Neuronal stem cell (in vitro differentiated cells): ENCODE data around the gene RPS15A.
"Not testable (repeated sequence)": the region's sequence is repeated elsewhere in the genome, so short reads cannot be mapped to it uniquely, and the experiment has no call there.

Source experiments
- DNase-seq: peaks from one replicate; pipeline ENCODE4 v3.0.0-alpha.2; 2013; ENCODE audit warnings: low spot score
- H2AFZ ChIP-seq: one replicate; pipeline ENCODE4 v1.6.1; 2013; ENCODE audit warnings: mild to moderate bottlenecking, low read length, inconsistent platforms
- H2AK5ac ChIP-seq: 2 replicates; pipeline ENCODE4 v1.6.1; 2013; ENCODE audit warnings: low read depth, mild to moderate bottlenecking, inconsistent platforms, low read length, moderate library complexity, mixed read lengths
- H2BK120ac ChIP-seq: 2 replicates; pipeline ENCODE4 v1.6.1; 2013; ENCODE audit warnings: low read depth, mild to moderate bottlenecking, inconsistent platforms, low read length, moderate library complexity, mixed read lengths
- H2BK12ac ChIP-seq: one replicate; pipeline ENCODE4 v1.6.1; 2013; ENCODE audit warnings: low read length, inconsistent platforms
- H2BK15ac ChIP-seq: 2 replicates; pipeline ENCODE4 v1.6.1; 2013; ENCODE audit warnings: mild to moderate bottlenecking, low read length, inconsistent platforms, mixed read lengths
- H2BK5ac ChIP-seq: one replicate; pipeline ENCODE4 v1.6.1; 2013; ENCODE audit warnings: inconsistent platforms, mild to moderate bottlenecking, low read length, moderate library complexity
- H3K14ac ChIP-seq: one replicate; pipeline ENCODE4 v1.6.1; 2013; ENCODE audit warnings: low read length, inconsistent platforms
- H3K18ac ChIP-seq: 2 replicates; pipeline ENCODE4 v1.6.1; 2013; ENCODE audit warnings: low read length, inconsistent platforms
- H3K23ac ChIP-seq: 2 replicates; pipeline ENCODE4 v1.6.1; 2013; ENCODE audit warnings: low read depth, mild to moderate bottlenecking, mixed read lengths, low read length, inconsistent platforms; ENCODE audit not compliant: poor library complexity
- H3K27ac ChIP-seq: replicated peaks from 3 replicates; pipeline ENCODE4 v1.5.1; 2013; ENCODE audit warnings: low read length, inconsistent platforms
- H3K27me3 ChIP-seq, 3 experiments: 2 replicates each; pipeline ENCODE4 v1.6.1; 2013; ENCODE audit warnings: low read length in 3 of 3, mild to moderate bottlenecking in 2 of 3, inconsistent platforms in 1 of 3, low read depth in 1 of 3, mixed read lengths in 1 of 3, moderate library complexity in 1 of 3; ENCODE audit not compliant: control insufficient read depth in 3 of 3, insufficient read depth in 3 of 3
- H3K36me3 ChIP-seq, 2 donors: replicated peaks in 1 of 2; 2 replicates each; pipeline ENCODE4 v1.6.1; 2013; ENCODE audit warnings: low read length in 2 of 2; ENCODE audit not compliant: control insufficient read depth in 2 of 2, insufficient read depth in 2 of 2
- H3K4ac ChIP-seq: 2 replicates; pipeline ENCODE4 v1.6.1; 2013; ENCODE audit warnings: inconsistent platforms, mild to moderate bottlenecking, low read length, moderate library complexity
- H3K4me1 ChIP-seq, 2 donors: 1 replicate in 1 of 2; 2 replicates in 1 of 2; pipeline ENCODE4 v1.6.1; 2013; ENCODE audit warnings: low read length in 2 of 2, low read depth in 1 of 2; ENCODE audit not compliant: control insufficient read depth in 2 of 2, insufficient read depth in 1 of 2
- H3K4me2 ChIP-seq: one replicate; pipeline ENCODE4 v1.6.1; 2013; ENCODE audit warnings: mild to moderate bottlenecking, low read length, inconsistent platforms; ENCODE audit not compliant: insufficient read depth, poor library complexity, severe bottlenecking
- H3K4me3 ChIP-seq, 2 donors: 2 replicates each; pipeline ENCODE4 v1.5.1; 2013; ENCODE audit warnings: low read length in 2 of 2, mild to moderate bottlenecking in 2 of 2, inconsistent platforms in 1 of 2, moderate library complexity in 1 of 2
- H3K79me1 ChIP-seq: one replicate; pipeline ENCODE4 v1.6.1; 2013; ENCODE audit warnings: low read depth, mild to moderate bottlenecking, inconsistent platforms, low read length, moderate library complexity
- H3K9ac ChIP-seq: one replicate; pipeline ENCODE4 v1.6.1; 2013; ENCODE audit warnings: mild to moderate bottlenecking, low read depth, low read length, inconsistent platforms; ENCODE audit not compliant: poor library complexity
- H3K9me3 ChIP-seq, 2 donors: replicated peaks in 1 of 2; 2 replicates each; pipeline versions ENCODE3 to v1.6.1; 2013; ENCODE audit warnings: low read length in 2 of 2, mild to moderate bottlenecking in 2 of 2, inconsistent platforms in 1 of 2, low read depth in 1 of 2, mixed read lengths in 1 of 2, moderate library complexity in 1 of 2; ENCODE audit not compliant: control insufficient read depth in 2 of 2, insufficient read depth in 1 of 2
- H4K8ac ChIP-seq: one replicate; pipeline ENCODE4 v1.6.1; 2013; ENCODE audit warnings: low read depth, mild to moderate bottlenecking, inconsistent platforms, low read length, moderate library complexity
- H4K91ac ChIP-seq: one replicate; pipeline ENCODE4 v1.6.1; 2013; ENCODE audit warnings: low read length, low read depth, mild to moderate bottlenecking, inconsistent platforms; ENCODE audit not compliant: poor library complexity
- WGBS, 2 donors: extraction: QIAGEN DNeasy Blood & Tissue Kit; methylation state at CpG; one replicate each; pipeline ENCODE4 v1.1.7; 2013; ENCODE audit warnings: missing lambda C conversion rate in 2 of 2, mixed read lengths in 1 of 2; ENCODE audit not compliant: insufficient read length in 2 of 2, insufficient replicate concordance in 1 of 2; ENCODE audit errors: extremely low coverage in 2 of 2; 5-methylcytosine and 5-hydroxymethylcytosine counted together

The RPS15A gene

GRCh38 chr16:18776334-18776733 lies 13.8 kb downstream of the RPS15A start:
- H3K27ac ChIP-seq, H2AFZ ChIP-seq, H3K4me1 ChIP-seq, H2AK5ac ChIP-seq, H3K14ac ChIP-seq, H3K9ac ChIP-seq, H3K4me3 ChIP-seq, DNase-seq, H3K79me1 ChIP-seq, H2BK12ac ChIP-seq, H3K4me2 ChIP-seq, H2BK5ac ChIP-seq, H3K23ac ChIP-seq, H3K36me3 ChIP-seq, H3K4ac ChIP-seq, H4K8ac ChIP-seq, H3K27me3 ChIP-seq, H4K91ac ChIP-seq, H3K18ac ChIP-seq, H2BK15ac ChIP-seq, H3K9me3 ChIP-seq, H2BK120ac ChIP-seq: not testable (repeated sequence)
- WGBS, 2 donors = no CpG with 5 or more reads among the region's 5 CpGs

GRCh38 chr16:18774651-18775050 lies 15.5 kb downstream of the RPS15A start:
- H3K27ac ChIP-seq, H3K4ac ChIP-seq, H2AK5ac ChIP-seq, DNase-seq, H2AFZ ChIP-seq, H2BK12ac ChIP-seq, H3K4me1 ChIP-seq, H3K14ac ChIP-seq, H3K4me3 ChIP-seq, H4K91ac ChIP-seq, H3K18ac ChIP-seq, H2BK15ac ChIP-seq, H3K36me3 ChIP-seq, H3K27me3 ChIP-seq, H2BK5ac ChIP-seq, H3K9ac ChIP-seq, H3K79me1 ChIP-seq, H4K8ac ChIP-seq, H3K23ac ChIP-seq, H2BK120ac ChIP-seq, H3K4me2 ChIP-seq, H3K9me3 ChIP-seq: not testable (repeated sequence)
- no CpG with 5 or more reads among the region's 4 CpGs for WGBS, 2 donors

GRCh38 chr16:18772171-18772570 lies 18.0 kb downstream of the RPS15A start:
- H3K27ac ChIP-seq, H3K27me3 ChIP-seq, H3K9me3 ChIP-seq, H3K79me1 ChIP-seq, H3K18ac ChIP-seq, H2AK5ac ChIP-seq, H4K8ac ChIP-seq, H3K23ac ChIP-seq, H4K91ac ChIP-seq, H3K36me3 ChIP-seq, H2BK15ac ChIP-seq, H3K4ac ChIP-seq, H3K4me3 ChIP-seq, H3K14ac ChIP-seq, H3K4me1 ChIP-seq, H3K4me2 ChIP-seq, H2BK5ac ChIP-seq, H2BK12ac ChIP-seq, H2AFZ ChIP-seq, H2BK120ac ChIP-seq, H3K9ac ChIP-seq, DNase-seq: not testable (repeated sequence)
- no CpG with 5 or more reads among the region's 7 CpGs for WGBS, 2 donors

- H3K23ac ChIP-seq, H3K79me1 ChIP-seq, H2AFZ ChIP-seq, H3K18ac ChIP-seq, H3K4me3 ChIP-seq, H2BK5ac ChIP-seq, H2BK15ac ChIP-seq, H3K4me1 ChIP-seq, H4K8ac ChIP-seq, DNase-seq, H2BK120ac ChIP-seq, H3K4ac ChIP-seq, H3K14ac ChIP-seq, H4K91ac ChIP-seq, H3K36me3 ChIP-seq, H3K9me3 ChIP-seq, H3K27me3 ChIP-seq, H2BK12ac ChIP-seq, H2AK5ac ChIP-seq, H3K27ac ChIP-seq, H3K9ac ChIP-seq, H3K4me2 ChIP-seq: not testable (repeated sequence)
- no CpG with 5 or more reads among the region's 11 CpGs for WGBS, 2 donors
Measured at GRCh38 chr16:18770336-18770962, 19.7 kb downstream of the RPS15A start.
